Activated CD4-positive, alpha-beta T cell treated with anti-CD3 and anti-CD28 coated beads, Interleukin-2, amount 50 U/mL, for 4 hours (primary cell): ENCODE measurements around the gene HRC.
"Not testable (repeated sequence)": the region's sequence is repeated elsewhere in the genome, so short reads cannot be mapped to it uniquely, and the experiment has no call there.

ENCODE experiments used
- DNase-seq, 2 experiments: peaks; one replicate each; pipeline ENCODE4 v3.0.0-alpha.2; 2020

HRC gene

GRCh38 chr19:49155005-49155819 is at the start of gene HRC:
HRC (minus strand) TSS chr19:49155396; CDS start chr19:49155237, 159 bp downstream.
- no peak for DNase-seq

DNA sequence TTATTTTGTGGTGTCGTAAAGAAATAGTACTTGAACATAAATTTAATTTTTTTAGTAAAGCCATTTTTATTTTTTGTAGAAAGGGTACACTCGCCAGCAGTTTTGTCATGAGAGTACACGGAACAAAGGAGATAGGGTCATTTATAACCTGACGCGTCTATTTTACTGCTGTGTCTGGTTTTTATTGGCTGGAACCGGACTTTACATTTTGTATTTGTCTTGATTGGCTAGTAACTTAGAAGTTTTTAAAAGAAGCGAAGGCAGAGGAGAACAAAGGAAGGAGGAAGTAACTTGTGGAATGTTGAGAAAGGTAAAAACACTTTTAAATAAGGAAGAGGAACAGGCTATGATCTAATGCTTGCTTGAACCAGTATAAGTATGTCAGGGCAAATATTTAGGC is 45.8 kb upstream of the HRC start:
- DNase-seq: no peak

- DNase-seq: no peak
Observed at GRCh38 chr19:49200238-49200862, 45.2 kb upstream of the HRC start.

DNA sequence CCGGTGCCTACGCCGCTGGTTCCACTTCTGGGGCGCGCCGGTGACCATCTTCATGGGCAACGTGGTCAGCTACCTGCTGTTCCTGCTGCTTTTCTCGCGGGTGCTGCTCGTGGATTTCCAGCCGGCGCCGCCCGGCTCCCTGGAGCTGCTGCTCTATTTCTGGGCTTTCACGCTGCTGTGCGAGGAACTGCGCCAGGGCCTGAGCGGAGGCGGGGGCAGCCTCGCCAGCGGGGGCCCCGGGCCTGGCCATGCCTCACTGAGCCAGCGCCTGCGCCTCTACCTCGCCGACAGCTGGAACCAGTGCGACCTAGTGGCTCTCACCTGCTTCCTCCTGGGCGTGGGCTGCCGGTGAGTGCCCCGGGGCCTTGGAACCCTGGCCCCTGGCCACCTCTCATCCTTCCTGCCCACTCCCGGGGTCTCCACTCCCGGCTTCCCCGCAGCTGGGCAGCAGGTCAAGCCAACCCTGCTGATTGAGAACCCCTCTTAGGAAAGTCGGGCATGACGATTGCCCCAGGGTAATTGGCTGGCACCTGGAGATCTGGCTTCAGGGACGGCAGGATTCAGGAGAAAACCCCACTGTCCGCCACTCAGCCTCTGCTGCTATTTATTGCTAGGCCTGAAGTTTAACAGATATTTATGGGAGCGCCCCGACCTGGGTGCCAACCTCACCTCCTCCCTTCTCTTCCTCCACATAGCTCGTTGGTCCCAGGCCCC is 41.5 kb upstream of the HRC start:
- no peak for DNase-seq

- no peak for DNase-seq
Observed at GRCh38 chr19:49194408-49194807, 39.2 kb upstream of the HRC start.

DNA sequence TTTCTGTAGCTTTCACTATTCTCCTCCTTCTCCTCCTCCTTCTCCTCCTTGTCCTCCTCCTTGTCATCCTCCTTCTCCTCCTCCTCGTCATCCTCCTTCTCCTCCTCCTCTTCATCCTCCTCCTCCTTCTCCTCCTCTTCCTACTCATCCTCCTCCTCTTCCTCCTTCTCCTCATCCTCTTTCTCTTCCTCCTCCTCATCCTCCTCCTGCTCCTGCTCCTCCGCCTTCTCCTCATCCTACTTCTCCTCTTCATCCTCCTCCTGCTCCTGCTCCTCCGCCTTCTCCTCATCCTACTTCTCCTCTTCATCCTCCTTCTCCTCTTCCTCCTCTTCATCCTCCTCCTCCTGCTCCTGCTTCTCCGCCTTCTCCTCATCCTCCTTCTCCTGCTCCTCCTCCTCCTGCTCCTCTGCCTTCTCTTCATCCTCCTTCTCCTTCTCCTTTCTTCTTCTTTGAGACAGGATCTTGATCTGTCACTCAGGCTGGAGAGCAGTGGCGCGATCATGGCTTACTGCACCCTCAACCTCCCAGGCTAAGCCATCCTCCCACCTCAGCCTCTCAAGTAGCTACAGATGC is 38.7 kb upstream of the HRC start:
- DNase-seq: no peak

DNA sequence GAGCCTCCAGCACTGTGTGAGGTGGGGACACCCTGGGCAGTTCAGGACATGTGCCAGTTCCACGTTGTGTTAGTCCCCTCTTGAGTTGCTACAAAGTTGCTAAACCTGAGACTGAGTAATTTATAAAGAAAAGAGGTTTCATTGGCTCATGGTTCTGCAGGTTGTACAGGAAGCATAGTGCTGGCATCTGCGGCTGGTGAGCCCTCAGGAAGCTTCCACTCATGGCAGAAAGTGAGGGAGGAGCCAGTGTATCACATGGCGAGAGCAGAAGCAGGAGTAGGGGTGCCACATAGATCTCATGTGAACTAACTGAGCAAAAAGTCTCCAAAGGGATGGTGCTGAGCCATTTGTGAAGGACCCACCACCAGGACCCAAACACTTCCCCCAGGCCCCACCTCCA is 35.6 kb upstream of the HRC start:
- DNase-seq: no peak

- DNase-seq: no peak
Observed at GRCh38 chr19:49189259-49189658, 34.1 kb upstream of the HRC start.

DNA sequence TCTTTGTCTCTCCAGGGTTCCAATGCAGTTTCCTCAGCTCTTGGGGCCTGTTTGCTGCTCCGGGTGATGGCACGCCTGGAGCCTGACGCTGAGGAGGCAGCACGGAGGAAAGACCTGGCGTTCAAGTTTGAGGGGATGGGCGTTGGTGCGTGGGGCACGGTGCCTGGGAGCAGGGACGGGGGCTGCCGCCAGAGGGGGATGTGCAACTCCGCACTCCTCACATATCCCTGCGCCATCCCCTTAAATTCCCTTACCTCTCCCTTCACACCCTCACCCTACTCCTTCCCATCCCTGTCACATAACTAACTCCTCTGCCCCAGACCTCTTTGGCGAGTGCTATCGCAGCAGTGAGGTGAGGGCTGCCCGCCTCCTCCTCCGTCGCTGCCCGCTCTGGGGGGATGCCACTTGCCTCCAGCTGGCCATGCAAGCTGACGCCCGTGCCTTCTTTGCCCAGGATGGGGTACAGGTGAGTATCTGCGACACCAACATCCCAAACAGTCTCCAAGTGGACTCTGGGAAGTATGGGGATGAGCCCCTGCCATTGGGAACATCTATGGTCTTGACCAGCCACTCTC is 33.5 kb upstream of the HRC start:
- no peak for DNase-seq

GRCh38 chr19:49186108-49186507 is 30.9 kb upstream of the HRC start:
- no peak for DNase-seq

GRCh38 chr19:49182848-49183375 is 27.7 kb upstream of the HRC start:
- no peak for DNase-seq

DNA sequence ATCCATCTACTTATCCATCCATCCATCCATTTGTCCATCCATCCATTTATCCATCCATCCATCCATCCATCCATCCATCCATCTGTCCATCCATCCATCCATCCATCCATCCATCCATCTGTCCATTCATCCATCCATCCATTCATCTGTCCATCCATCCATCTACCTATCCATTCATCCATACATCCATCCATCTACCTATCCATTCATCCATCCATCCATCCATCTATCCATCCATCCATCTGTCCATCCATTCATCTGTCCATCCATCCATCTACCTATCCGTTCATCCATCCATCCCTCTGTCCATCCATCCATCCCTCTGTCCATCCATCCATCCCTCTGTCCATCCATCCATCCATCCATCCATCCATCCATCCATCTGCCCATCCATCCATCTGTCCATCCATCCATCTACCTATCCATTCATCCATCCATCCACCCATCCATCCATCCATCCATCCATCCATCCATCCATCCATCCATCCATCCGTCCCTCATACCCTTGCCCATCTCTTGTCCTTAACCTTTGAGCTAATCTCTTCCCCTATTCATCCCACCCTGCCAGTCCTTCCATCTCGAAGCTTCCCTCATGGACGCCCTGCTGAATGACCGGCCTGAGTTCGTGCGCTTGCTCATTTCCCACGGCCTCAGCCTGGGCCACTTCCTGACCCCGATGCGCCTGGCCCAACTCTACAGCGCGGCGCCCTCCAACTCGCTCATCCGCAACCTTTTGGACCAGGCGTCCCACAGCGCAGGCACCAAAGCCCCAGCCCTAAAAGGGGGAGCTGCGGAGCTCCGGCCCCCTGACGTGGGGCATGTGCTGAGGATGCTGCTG is 27.0 kb upstream of the HRC start:
- not testable (repeated sequence) for DNase-seq

GRCh38 chr19:49180659-49181058 is 25.5 kb upstream of the HRC start:
- no peak for DNase-seq

DNA sequence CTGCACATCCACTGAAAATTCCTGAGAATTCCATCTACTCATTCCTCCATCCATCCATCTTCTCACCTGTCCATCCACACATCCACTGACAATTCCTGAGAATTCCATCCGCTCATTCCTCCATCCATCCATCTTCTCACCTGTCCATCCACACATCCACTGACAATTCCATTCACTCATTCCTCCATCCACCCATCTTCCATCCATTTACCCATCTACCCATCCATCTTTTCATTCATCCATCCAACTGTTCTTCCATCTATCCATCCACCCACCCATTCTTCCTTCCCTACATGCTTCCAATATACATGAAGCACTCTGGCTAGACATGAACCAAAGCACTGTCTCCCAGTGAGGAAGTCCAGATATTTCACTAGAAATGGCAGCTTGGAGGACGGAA is 18.0 kb upstream of the HRC start:
- DNase-seq: no peak

GRCh38 chr19:49168421-49168820 is 13.2 kb upstream of the HRC start:
- no peak for DNase-seq

DNA sequence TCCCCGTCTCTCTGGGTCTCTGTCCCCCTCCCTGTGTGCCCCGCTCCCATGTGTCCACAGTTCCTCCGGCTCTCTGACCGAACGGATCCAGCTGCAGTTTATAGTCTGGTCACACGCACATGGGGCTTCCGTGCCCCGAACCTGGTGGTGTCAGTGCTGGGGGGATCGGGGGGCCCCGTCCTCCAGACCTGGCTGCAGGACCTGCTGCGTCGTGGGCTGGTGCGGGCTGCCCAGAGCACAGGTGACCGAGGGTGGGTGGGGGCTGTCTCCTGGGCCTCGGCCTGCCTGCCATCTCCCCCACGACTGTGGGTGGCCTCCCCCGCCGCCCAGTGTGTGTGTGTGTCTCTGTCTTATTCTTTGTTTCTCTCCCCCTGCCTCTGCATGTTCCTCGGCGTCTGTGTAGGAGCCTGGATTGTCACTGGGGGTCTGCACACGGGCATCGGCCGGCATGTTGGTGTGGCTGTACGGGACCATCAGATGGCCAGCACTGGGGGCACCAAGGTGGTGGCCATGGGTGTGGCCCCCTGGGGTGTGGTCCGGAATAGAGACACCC is 12.7 kb upstream of the HRC start:
- no peak for DNase-seq

DNA sequence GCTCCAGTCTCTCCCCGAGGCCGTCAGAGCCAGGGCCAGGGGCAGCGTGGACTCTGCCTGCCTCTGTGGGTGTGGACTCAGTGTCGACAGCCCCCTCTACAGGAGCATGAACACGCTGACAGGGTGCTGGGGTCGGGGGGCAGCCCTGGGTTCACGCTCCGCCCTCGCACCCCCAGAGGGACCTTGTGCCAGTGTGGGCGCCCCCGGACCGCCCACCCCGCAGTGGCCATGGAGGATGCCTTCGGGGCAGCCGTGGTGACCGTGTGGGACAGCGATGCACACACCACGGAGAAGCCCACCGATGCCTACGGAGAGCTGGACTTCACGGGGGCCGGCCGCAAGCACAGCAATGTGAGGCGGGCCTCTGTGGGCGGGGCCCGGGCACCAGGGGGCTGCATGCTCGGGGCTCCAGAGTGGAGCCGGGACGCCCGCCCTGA is 10.7 kb upstream of the HRC start:
- no peak for DNase-seq

GRCh38 chr19:49165111-49165750 is 10.0 kb upstream of the HRC start:
- DNase-seq: no peak

DNA sequence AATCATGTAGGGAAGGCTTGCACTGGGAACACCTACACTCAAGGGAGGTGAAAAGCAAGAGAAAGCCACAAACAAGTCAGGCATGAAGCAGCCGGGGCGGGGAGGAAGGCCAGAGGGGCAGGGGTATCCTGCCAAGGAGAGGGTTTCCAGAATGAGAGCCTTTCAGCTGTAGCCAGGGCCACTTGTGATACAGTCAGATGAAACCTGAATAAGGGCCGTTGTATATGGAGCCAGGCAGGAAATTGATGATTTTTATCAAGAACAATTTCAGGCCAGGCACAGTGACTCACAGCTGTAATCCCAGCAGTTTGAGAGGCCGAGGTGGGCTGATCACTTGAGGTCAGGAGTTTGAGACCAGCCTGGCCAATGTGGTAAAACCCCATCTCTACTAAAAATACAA is 6.8 kb upstream of the HRC start:
- DNase-seq: no peak

DNA sequence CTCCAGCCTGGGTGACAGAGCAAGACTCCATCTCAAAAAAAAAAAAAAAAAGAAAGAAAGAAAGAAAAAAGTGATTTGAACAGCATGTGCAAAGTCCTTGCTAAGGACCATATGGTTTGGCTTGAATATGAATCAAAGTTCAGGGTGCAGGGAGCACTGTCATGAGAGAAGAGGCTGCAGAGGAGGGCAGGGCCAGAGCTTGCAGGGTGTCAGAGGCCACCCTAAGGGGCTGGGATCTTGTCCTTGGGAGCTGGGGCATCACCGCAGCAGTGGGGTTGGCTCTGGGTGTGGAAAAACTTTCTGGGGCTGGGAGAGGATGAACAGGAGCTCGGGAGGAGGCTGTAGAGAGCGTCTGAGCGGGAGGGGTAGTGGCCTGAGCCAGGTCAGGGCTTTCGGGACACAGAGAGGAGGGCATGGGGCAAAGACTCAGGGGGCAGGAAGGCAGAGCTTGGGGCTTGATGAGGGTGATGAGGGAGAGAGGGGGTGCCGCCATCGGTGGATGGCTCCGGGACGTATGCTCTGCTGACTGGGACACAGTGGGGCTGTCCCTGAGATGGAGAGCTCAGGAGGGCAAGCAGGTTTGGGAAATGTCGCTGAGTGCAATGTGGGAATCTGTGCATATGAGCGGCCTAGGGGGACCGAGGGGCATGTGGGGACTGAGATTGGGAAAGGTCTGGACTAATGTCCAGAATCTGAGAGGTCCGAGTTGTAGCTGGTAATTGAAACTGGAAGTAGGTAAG is 5.4 kb upstream of the HRC start:
- DNase-seq: no peak
